BJ (cell line): ENCODE data around the gene CIAO2A. TPM values are rescaled to one million over a fixed set of nuclear protein-coding genes. Genes with fewer than 3 reads are reported as not detected.
A peak's percentile ranks its signal among the peaks of the same experiment; 100 is the strongest.

Experiments used
- CTCF ChIA-PET: fragments of 350-600 bp; formaldehyde crosslinking; extraction: SDS; loops from one replicate; lab custom pipeline; 2021; ENCODE audit warnings: antibody characterized with exemption, inconsistent platforms; lab: Yijun Ruan, JAX
- POLR2A ChIA-PET: fragments of 300-600 bp; sonication (Branson Sonifier 250); formaldehyde crosslinking; extraction: SDS; loops from one replicate; lab custom pipeline; 2021; ENCODE audit warnings: antibody characterized with exemption; lab: Charles Lee
- DNase-seq: peaks from one replicate; pipeline ENCODE4 v3.0.0-alpha.2; 2011; ENCODE audit warnings: low read depth
- H3K27me3 ChIP-seq: 2 replicates; pipeline ENCODE4 v1.6.0; 2011; ENCODE audit warnings: low read length; ENCODE audit not compliant: control insufficient read depth, insufficient read depth
- H3K36me3 ChIP-seq: 2 replicates; pipeline ENCODE4 v1.5.1; 2011; ENCODE audit warnings: low read length; ENCODE audit not compliant: control insufficient read depth, insufficient read depth
- H3K4me3 ChIP-seq: 2 replicates; pipeline ENCODE4 v1.5.1; 2011; ENCODE audit warnings: low read depth, mild to moderate bottlenecking, control low read depth, low read length
- polyA minus RNA-seq: library from RNA; depleted of rRNA, polyadenylated mRNA; stranded (reverse); fragments of >200 nt; gene quantifications from 2 replicates; pipeline ENCODE4 v1.2.3, GENCODE V29; 2011; rRNA and poly(A)+ RNA removed
- polyA plus RNA-seq: library from polyadenylated mRNA; depleted of rRNA; stranded (reverse); fragments of >200 nt; gene quantifications from 2 replicates; pipeline ENCODE4 v1.2.3, GENCODE V29; 2011; rRNA removed
- TF ChIP-seq, protein P1 (sequence below): IDR thresholded peaks from 2 replicates; pipeline ENCODE4 v1.5.1; 2011; ENCODE audit warnings: low read depth, mild to moderate bottlenecking, control low read depth, inconsistent platforms, low read length, moderate library complexity; ENCODE audit not compliant: insufficient read depth

CIAO2A gene, protein sequence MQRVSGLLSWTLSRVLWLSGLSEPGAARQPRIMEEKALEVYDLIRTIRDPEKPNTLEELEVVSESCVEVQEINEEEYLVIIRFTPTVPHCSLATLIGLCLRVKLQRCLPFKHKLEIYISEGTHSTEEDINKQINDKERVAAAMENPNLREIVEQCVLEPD
- polyA plus RNA-seq (24.6 and 41.2 TPM in 2 replicates), polyA minus RNA-seq (4.0 and 4.6 TPM in 2 replicates)

- Histone ChIP-seq H3K36me3 (no peaks in the 10 kb centered on the region; the same call in 1 of the 2 replicates), H3K4me3 (peak within 1 kb of the TSS; percentile 66), H3K27me3 (no peaks in the 10 kb centered on the region)
- POLR2A ChIA-PET, result no interaction called here
- TF ChIP-seq, protein P1, sequence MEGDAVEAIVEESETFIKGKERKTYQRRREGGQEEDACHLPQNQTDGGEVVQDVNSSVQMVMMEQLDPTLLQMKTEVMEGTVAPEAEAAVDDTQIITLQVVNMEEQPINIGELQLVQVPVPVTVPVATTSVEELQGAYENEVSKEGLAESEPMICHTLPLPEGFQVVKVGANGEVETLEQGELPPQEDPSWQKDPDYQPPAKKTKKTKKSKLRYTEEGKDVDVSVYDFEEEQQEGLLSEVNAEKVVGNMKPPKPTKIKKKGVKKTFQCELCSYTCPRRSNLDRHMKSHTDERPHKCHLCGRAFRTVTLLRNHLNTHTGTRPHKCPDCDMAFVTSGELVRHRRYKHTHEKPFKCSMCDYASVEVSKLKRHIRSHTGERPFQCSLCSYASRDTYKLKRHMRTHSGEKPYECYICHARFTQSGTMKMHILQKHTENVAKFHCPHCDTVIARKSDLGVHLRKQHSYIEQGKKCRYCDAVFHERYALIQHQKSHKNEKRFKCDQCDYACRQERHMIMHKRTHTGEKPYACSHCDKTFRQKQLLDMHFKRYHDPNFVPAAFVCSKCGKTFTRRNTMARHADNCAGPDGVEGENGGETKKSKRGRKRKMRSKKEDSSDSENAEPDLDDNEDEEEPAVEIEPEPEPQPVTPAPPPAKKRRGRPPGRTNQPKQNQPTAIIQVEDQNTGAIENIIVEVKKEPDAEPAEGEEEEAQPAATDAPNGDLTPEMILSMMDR, result no peak
- CTCF ChIA-PET, result interaction anchor here (0.7 to 1.3 kb wide), 5 partner anchors 15 to 62 kb away, joined by 3 to 4 read pairs (median 3); no protein-coding TSS in a partner anchor
- DNase-seq, result peak; percentile 96
These were observed at the start of gene CIAO2A for GRCh38 chr15:64093627-64094417. Gene CIAO2A, minus strand, starts transcription at chr15:64093838. Its CDS starts 70 bp downstream, at chr15:64093768.

DNA sequence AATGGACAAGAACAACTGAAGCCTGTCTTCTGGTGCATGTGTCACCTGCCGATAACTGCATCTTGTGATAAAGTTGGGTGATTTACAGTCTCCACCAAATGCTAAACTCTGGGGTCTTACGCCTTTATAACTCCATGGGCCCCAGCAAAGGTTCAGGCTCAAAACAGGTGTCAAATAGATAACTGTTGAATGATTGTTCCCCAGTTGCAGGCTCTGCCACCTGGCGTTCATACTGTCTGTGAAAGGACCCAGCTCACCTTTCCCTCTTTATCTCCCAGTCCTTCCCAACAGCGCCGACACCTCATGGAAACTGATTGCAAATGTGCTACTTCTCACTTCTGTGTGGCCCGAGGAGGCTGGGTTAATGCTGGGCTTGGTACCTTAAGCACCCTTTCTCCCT lies 49.6 kb upstream of the CIAO2A start:
- ChIA-PET POLR2A (no interaction called here), CTCF (interaction anchor here (2.5 kb wide), 1 partner anchor 11 kb away, joined by 19 read pairs; no protein-coding TSS in a partner anchor)
- H3K4me3 ChIP-seq, result no peak overlapping the region
- H3K27me3 ChIP-seq, result no peaks in the 10 kb centered on the region
- peaks cover 13% of the 10 kb centered on the region for H3K36me3 ChIP-seq
- no peak for DNase-seq
- TF ChIP-seq, protein P1, result no peak

DNA sequence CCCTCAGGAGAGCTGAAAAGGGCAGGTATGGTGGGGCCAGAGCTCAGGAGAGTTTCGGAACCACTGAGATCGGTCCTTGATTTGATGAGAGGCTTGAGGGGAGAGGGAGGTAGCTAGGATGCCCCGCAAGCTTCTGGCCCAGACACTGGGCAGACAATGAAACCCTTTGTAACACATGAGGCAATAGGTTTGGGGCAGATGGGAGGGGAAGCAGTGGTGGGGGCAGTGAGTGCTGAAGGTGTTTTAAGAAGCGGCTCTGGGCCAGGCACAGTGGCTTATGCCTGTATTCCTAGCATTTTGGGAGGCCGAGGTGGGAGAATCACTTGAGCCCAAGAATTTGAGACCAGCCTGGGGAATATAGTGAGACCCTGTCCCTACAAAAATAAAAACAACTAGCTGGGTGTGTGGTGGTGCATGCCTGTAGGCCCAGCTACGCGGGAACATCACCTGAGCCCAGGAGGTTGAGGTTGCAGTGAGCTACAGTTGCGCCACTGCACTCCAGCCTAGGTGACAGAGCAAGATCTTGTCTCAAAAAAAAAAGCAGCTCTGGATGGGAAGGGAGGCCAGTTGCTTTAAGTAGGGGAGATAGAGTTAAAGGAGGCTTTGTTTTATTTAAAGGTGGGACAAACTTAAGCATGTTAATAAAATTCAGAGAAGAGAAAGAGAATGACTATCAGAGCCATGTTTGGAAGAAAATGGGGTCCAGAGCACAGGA lies 48.3 kb upstream of the CIAO2A start:
- H3K27me3 ChIP-seq, result no peaks in the 10 kb centered on the region
- peaks cover 21% of the 10 kb centered on the region for H3K36me3 ChIP-seq
- no peak overlapping the region for H3K4me3 ChIP-seq
- CTCF ChIA-PET, result interaction anchor here (1.0 kb wide), 1 partner anchor 12 kb away, joined by 4 read pairs; no protein-coding TSS in a partner anchor
- TF ChIP-seq, protein P1, result no peak
- DNase-seq, result no peak
- POLR2A ChIA-PET, result no interaction called here

- peaks cover 36% of the 10 kb centered on the region for H3K36me3 ChIP-seq
- CTCF ChIA-PET, result interaction anchor here (0.6 kb wide), 1 partner anchor 13 kb away, joined by 3 read pairs; no protein-coding TSS in a partner anchor
- TF ChIP-seq, protein P1, result no peak
- no peak overlapping the region for H3K4me3 ChIP-seq
- no peak for DNase-seq
- POLR2A ChIA-PET, result no interaction called here
- no peaks in the 10 kb centered on the region for H3K27me3 ChIP-seq
These were observed 44.8 kb upstream of the CIAO2A start for GRCh38 chr15:64138331-64138941.
